SK-N-DZ (cell line): Measurements from ENCODE around the gene GNAQ.
"Not testable (repeated sequence)": the region's sequence is repeated elsewhere in the genome, so short reads cannot be mapped to it uniquely, and the experiment has no call there.

Experiments used
- DNase-seq: peaks from one replicate; pipeline ENCODE4 v3.0.0-alpha.2; 2015; ENCODE audit warnings: low spot score

GNAQ gene

DNA sequence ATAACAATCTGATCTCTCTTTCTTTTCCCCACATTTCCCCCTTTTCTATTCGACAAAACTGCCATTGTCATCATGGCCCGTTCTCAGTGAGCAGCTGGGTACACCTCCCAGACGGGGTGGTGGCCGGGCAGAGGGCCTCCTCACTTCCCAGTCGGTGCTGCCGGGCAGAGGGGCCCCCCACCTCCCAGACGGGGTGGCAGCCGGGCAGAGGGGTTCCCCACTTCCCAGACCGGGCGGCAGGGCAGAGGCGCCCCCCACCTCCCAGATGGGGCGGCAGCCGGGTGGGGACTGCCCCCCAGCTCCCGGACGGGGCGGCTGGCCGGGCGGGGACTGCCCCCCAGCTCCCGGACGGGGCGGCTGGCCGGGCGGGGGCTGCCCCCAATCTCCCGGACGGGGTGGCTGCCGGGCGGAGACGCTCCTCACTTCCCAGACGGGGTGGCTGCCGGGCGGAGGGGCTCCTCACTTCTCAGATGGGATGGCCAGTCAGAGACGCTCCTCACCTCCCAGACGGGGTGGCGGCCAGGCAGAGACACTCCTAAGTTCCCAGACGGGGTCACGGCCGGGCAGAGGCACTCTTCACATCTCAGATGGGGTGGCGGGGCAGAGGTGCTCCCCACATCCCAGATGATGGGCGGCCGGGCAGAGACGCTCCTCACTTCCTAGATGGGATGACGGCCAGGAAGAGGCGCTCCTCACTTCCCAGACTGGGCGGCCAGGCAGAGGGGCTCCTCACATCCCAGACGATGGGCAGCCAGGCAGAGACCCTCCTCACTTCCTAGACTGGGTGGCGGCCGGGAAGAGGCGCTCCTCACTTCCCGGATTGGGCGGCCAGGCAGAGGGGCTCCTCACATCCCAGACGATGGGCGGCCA, 328.9 kb downstream of the GNAQ start:
- DNase-seq: not testable (repeated sequence)

DNA sequence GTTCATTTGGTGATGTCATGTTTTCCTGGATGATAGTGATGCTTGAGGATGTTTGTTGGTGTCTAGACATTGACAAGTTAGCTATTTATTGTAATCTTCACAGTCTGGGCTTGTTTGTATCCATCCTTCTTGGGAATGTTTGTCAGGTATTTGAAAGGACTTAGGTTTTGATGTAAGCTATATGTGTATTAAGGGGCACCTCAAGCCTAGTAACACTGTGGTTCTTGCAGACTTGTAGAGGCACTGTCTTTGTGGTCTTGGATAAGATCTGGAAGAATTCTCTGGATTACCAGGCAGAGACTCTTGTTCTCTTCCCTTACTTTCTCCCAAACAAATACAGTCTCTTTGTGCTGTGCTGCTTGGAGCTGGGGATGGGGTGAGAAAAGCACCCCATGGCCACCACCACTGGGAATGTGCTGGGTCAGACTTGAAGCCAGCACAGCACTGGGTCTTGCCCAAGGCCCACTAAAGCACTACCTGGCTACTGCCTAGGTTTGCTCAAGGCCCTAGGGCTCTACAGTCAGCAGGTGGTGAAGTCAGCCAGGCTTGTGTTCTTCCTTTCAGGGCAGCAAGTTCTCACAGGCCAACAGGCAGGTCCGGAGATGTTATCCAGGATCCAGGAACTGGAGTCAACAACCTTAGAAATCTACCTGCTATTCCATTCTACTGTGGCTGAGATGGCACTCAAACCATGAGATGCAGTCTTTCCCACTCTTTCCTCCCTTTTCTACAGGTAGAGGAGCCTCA, 334.2 kb downstream of the GNAQ start:
- no peak for DNase-seq

DNA sequence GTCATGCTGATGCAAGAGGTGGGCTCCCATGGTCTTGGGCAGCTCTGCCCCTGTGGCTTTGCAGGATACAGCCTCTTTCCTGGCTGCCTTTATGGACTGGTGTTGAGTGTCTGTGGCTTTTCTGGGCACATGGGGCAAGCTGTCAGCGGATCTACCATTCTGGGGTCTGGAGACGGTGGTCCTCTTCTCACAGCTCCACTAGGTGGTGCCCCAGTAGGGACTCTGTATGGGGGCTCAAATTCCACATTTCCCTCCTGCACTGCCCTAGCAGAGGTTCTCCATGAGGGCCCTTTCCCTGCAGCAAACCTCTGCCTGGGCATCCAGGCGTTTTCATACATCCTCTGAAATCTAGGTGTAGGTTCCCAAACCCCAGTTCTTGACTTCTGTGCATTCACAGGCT, 340.9 kb downstream of the GNAQ start:
- not testable (repeated sequence) for DNase-seq

DNA sequence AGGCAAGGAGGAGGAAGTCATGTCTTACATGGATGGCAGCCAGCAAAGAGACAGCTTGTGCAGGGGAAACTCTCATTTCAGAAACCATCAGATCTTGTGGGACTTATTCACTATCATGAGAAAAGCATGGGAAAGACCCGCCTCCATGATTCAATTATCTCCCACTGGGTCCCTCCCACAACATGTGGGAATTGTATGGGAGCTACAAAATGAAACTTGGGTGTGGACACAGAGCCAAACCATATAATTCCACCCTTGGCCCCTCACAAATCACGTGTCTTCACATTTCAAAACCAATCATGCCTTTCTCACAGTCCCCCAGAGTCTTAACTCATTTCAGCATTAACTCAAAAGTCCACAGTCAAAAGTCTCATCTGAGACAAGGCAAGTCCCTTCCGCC, 341.5 kb downstream of the GNAQ start:
- not testable (repeated sequence) for DNase-seq

DNA sequence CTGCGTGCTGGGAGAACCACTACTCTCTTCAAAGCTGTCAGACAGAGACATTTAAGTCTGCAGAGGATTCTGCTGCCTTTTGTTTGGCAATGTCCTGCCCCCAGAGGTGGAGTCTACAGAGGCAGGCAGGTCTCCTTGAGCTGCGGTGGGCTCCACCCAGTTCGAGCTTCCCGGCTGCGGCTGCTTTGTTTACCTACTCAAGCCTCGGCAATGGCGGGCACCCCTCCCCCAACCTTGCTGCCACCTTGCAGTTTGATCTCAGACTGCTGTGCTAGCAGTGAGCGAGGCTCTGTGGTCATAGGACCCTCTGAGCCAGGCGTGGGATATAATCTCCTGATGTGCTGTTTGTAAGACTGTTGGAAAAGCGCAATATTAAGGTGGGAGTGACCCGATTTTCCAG, 343.9 kb downstream of the GNAQ start:
- DNase-seq: not testable (repeated sequence)

DNA sequence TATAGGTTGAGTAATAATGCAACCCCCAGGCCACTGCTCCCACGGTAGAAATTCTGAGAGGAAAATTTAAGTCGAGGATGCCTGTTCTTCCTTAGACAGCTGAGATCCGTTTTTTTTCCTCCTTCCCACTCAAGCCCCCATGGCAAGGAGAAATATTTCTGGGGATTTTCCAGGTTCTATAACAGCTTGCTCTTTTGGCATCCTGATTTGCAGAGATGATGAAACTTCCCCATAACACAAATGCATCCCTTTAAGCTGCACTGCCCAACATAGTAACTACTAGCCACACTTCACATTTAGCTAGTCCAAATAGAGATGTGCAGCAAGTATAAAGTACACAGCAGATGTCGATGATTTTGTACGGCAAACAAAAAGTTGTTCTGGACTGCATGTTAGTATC, 351.0 kb downstream of the GNAQ start:
- DNase-seq: no peak

DNA sequence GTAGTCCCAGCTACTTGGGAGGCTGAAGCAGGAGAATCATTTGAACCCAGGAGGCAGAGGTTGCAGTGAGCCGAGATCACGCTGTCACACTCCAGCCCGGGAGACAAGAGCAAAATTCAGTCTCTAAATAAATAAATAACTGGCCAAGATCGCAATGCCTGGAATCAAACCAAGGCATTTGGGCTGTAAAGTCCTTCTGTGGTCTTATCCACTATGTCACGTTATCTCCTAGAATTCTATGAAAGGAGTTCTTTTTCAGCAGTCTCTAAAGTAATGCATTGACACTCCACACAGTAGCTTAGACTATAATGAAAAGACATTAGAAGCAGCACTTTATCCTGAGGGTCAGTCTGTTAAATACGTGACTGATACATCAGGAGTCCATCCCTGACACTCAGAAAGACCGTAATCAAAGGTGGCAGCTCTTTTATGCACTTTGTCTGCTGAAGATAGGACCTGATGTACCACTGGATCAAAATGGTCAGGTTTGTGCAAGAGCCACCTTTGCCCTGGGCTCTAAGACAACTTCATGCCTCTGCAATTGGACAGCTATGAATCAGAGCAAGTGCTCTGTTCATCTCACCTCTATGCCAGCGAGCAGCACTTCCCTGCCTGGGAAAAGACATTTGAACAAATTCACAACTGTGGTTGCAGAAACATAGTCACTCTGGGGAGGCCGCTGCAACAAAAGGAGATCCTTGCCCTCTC, 351.8 kb downstream of the GNAQ start:
- no peak for DNase-seq

DNA sequence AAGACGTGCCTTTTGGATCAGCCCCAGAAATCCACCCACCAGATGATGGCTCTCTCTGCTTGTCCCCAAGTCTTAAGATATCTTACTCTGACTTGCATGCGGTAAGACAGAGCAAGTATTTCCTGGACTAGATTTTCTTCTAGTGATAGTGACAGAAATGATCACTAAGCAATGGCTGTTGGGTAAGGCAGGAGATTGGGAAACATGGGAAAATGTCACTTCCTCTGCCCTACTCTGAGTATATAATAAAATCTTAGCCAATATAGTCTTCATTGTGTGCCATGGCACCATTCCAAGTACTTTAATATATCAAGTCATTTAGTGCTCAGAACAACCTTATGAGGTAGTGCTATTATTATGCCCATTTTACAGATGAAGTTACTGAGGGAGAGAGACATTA, 352.5 kb downstream of the GNAQ start:
- no peak for DNase-seq

DNA sequence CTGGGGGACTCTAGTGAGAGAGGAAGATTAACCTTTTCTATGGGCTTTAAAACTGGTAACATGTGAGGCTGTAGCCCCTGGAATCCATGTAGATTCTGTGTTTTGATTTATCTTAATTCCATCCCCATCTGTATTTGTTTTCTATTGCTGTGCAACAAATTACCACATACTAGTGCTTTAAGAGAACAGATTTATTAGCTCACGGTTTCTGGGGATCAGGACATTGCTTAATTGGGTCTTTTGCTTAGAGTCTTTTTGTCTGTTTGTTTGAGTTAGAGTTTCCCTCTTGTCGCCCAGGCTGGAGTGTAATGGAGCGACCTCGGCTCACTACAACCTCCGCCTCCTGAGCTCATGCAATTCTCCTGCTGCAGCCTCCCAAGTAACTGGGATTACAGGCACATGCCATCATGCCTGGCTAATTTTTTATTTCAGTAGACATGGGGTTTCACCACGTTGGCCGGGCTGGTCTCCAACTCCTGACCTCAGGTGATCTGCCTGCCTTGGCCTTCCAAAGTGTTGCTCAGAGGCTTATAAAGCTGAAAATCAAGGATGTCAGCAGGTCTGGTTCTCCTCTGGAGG, 353.6 kb downstream of the GNAQ start:
- no peak for DNase-seq

DNA sequence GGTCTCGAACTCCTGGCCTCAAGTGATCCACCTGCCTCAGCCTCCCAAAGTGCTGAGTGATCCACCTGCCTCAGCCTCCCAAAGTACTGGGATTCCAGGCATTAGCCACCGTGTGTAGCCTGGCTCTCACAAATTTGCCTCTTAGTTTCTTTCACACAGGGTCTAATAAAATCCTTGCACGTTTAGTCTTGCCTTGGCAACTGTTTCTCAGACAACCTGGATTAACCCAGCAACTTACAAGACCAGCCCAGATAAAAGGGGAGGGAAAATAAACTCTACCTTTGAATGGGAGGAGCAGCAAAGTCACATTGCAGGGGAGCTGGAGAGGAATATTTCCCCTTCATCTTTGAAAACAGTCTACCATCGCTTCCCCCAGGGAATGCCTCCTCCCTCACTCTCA, 354.2 kb downstream of the GNAQ start:
- DNase-seq: no peak

DNA sequence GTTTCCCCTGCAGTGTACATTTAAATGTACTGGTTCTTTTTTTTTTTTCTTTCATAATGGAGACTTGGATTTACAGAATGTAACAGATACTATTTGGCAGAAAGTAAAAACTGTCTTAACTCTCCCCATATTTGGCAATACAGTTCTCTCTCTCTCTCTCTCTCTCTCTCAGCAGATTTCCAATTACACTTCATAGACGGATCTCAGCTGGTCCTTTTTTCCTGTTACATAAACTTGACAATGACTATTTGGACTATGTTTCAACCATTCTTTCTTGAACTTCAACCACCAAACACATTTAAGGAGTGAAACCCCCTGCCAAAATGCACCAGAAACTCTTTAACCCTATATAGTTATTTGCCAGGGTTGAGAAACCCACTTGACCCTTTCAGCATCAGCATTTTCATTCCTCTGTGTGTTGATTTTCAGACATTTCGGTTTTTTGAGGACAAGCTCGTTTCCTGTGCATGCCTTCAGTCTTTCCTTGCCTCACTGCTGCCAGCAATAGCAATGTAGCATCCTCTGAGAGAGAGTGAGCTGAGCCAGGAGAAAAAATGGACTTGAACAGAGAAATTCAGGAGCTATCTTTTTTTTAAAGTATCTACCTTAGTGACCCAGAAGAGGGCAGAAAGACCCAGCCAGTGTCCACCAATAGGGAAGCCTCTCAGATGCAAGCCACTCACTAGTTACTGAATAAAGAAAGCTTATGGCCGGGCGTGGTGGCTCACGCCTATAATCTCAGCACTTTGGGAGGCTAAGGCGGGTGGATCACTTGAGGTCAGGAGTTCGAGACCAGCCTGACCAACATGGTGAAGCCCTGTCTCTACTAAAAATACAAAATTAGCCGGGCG, 357.4 kb downstream of the GNAQ start:
- no peak for DNase-seq

DNA sequence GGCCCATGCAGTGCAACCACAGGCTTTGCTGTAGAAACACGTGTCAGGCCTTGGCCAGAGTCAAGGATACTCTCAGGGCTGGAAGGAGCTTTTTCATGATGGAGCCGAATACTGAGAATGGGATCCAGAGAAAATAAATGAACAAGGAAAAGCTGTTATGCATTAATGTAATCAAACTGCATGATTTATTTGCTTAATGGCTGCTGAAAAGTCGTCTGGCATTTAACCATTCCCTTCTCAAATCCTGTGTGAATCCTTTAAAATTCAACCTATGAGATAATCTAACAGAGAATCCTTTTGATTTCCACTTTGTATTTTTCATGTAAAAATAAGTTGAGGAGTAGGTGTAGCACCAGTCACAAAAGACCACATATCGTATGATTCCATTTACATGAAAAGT, 359.4 kb downstream of the GNAQ start:
- no peak for DNase-seq

DNA sequence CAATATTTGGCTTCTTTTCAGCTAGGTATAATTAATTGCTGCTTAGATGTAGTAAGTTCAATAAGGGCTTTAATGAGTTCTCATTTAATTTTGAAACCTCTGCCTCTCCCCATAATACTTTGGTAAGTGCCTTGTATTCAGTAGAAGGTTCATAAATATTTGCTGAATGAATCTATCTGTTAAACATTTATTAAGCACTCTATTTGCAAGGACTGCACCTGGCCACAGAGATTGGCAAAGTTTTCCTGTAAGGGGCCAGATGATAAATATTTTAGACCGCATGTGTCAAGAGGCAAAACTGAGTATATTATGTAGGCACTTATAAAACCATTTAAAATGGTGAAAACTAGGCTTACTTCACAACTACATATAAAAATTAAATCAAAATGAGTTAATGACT, 364.5 kb downstream of the GNAQ start:
- DNase-seq: no peak
